Middle frontal gyrus (tissue), 1 donor: Measurements from ENCODE around the gene FOXP2.
"Not testable (repeated sequence)": the region's sequence is repeated elsewhere in the genome, so short reads cannot be mapped to it uniquely, and the experiment has no call there.

Experiments
- DNase-seq: peaks from one replicate; pipeline ENCODE4 v3.0.0-alpha.2; 2015; ENCODE audit warnings: low spot score; ENCODE audit errors: extremely low spot score

The FOXP2 gene

DNA sequence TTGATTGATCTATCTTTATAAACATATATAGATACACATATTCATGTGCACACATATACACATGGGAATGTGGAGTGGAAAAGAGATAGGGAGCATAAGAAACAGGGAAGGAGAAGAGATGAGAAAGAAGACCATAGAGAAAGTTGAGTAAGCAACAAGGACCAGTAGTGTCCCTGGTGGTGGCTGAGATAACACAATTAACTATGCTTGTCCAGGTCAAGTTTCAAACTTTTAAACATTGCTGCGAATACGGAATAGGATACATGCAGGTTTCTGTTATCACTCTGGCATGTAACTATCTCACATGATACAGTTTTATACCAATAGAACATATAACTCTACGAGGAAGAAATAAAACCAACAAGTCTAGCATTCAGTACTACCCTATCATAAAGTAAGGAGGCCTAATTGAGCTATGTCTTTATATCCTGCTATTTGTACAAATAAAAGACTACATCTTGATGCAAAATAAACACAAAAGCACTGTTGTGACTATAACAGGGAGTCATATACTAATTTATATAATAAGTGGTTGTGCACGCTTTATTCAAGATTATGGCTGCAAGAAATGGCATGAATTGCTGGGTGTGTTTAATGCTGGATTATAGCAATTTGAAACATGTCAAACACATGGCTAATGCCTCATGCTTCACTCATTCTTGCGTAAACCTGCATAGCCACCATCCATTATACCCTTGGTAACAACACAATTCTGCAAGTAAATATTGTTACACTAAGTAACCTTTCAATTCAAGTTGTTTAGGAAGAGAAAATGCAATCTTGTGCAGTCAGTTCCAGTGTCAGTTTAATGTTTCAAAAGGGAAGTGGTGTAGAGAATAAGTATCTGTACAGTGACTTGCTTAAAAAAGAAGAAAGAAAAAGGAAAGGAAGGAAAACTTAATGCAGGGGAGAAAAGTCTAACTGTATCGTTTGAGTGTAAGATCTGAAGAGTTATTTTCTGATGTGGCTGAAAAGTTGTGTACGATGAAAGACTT is 8.2 kb downstream of the FOXP2 start:
- DNase-seq, result no peak

DNA sequence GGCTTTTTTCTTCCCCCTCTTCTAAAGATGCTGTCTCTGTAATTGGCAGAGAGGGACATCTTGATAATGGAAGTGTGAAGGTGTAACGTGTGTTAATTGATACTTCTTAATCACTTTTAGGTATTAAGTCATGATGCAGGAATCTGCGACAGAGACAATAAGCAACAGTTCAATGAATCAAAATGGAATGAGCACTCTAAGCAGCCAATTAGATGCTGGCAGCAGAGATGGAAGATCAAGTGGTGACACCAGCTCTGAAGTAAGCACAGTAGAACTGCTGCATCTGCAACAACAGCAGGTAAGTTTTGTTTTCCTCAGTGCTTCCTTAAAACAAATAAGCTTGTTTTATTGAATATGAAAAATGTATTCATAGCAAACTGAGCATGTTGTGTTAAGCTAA is 11.8 kb downstream of the FOXP2 start:
- DNase-seq, result no peak

DNA sequence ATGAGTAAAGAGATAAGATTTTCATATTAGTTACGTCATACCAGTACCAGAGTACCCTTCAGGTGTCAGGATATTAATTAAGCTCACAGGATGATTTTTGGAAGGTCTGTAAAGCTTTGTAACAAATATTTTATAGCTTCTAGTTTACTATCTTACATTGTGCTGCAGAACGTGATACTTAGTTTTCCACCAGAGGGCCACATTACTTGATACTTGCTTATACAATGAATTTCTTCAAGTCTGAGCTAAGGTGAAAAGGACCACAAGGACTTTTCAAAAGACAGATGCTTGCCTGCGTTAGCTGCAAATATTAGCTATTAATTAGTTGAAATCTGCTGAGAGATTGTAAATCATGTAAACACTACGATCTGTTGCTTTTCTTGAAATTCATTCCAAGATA is 12.2 kb downstream of the FOXP2 start:
- DNase-seq, result no peak

DNA sequence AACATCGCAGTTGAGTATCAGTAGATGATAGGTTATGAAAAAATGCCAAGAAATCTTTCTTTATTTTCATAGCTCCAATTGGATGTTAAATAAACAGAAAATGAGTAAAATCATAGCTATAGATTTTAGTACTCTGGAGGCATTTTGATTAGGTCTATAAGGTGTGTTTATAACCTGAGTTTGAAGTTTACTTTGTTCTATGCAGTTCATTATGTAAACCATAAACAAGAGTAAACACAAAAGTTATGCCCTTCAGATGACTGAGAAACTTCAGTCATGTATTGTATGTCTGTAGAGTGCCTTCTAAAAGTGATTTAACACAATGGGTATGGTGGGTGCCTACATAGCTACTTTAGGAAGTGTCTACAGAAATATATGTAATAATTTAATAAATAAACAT is 13.6 kb downstream of the FOXP2 start:
- DNase-seq, result no peak

DNA sequence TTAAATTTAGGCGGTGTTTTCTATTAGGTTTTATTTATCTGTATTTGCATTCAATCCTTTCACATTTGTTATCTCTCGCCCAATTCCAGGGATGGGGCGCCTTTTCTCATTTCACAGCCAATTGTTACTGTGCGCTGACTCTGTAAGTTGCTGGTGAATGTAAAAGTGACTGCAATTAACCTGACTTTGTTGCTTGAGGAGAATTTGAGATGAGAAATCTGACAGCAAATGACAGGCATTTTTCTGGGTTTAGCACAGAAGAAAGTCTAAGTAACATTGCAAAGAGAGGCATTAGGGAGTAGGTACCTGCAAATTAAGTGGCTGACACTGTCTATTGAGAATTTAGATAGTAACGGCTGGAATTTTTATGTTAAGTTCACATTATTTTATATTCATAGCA is 16.6 kb downstream of the FOXP2 start:
- no peak for DNase-seq

DNA sequence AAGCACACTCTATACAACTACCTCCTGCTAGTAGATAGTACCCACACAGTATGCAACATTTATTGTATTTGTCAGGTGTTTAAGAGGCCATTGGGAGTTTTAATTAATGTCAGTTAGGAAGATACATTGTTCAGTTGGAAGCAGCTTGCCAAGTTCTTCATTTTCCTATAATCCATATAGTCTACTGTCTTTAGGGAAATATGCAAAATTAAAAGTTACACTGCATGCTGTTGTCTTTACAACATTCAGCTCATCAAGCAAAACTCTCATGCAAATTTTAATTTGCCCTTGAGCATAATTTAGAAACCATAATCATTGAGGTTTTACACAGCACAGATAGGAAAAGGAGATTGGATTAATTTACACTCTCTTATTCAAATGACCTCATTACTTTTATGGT is 17.4 kb downstream of the FOXP2 start:
- no peak for DNase-seq

DNA sequence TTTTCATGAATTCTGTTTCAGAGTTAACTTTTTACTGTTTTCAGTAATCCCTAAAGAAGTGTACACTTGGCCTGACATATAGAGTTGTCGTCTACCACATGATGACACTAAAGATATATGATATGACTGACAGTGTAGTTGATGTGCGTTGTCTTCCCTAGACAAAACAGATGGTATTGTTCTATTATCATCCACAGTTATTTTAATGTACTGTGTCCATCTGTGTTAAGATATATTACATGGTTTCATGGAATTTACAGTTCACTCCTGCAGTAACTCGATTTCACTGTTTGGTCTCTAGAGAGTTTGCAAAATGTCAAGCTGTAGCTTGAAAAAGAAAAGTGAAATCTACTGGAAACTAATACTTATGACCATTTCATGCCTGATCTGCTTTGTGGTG is 18.1 kb downstream of the FOXP2 start:
- DNase-seq, result no peak

DNA sequence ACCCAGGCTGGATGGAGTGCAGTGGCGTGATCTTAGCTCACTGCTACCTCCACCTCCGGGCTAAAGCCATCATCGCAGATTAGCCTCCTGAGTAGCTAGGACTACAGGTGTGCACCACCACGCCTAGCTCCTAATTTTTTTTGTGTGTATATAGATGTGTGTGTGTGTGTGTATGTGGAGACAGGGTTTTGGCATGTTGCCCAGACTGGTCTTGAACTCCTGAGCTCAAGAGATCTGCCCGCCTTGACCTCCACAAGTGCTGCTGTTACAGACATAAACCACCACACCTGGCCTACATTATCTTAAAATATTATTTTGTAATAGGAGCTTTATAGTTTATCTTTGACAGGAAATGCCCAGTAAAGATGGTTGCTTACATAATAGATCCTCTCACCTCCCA is 25.0 kb downstream of the FOXP2 start:
- DNase-seq, result no peak

DNA sequence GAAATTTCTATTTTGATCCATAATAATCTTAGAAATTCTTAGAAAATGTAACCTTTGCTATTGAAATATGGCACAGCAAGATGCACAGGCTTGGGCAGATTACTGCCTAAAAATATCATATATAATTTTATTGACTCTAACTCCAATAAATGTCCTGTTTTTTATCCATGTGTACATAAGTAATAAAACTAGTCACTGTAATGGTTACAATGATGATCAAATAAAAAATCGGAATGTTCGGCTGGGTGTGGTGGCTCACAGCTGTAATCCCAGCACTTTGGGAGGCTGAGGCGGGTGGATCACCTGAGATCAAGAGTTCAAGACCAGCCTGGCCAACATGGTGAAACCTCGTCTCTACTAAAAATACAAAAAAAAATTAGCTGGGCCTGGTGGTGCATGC is 26.3 kb downstream of the FOXP2 start:
- not testable (repeated sequence) for DNase-seq

DNA sequence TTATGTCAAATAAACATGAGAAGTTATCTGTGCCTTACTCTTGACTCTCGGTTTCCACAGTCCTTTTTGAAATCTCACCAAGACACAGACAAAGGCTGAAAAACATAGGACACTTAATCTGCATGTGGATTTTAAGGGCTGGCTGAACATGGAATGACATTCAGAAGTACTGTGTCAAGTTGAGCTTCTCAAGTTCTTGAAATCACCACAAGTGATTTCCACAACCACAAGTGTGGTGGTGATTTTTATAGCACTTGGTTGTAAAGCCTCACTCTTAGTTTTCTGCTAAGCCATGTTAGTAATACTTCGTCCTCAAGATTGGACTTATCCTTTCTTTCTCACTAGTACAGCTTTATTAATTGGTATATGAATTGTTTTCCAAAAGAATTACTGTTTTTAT is 29.6 kb downstream of the FOXP2 start:
- DNase-seq, result no peak

DNA sequence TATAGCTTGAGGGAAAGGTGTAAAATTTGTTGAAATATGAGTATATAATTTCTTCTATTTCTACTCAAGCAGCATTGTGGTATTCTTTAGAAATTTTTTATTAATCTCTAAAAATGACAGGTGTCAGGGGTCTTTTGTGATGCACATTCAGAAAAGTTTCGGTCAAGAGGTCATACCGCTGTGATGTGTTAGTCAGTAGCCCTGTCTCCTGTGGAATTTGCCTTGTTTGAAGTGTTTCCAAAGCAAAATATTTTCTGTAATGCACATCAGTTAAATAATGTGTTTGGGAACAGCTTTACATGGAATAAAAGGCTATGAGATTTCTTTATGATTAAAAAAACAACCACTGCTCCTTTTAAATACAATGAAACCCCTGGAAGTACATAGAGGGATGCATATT is 35.8 kb downstream of the FOXP2 start:
- DNase-seq, result no peak

DNA sequence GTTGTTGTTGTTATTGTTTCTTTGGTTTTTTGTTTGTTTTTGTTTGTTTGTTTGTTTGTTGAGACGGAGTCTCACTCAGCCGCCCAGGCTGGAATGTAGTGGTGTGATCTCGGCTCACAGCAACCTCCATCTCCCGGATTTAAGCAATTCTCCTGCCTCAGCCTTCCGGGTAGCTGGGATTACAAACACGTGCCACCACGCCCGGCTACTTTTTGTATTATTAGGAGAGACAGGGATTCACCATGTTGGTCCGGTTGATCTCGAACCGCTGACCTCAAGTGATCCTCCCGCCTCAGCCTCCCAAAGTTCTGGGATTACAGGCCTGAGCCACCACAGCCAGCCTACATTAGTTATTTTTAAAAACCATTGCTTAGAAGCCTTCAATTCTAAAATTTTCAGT is 45.0 kb downstream of the FOXP2 start:
- no peak for DNase-seq

DNA sequence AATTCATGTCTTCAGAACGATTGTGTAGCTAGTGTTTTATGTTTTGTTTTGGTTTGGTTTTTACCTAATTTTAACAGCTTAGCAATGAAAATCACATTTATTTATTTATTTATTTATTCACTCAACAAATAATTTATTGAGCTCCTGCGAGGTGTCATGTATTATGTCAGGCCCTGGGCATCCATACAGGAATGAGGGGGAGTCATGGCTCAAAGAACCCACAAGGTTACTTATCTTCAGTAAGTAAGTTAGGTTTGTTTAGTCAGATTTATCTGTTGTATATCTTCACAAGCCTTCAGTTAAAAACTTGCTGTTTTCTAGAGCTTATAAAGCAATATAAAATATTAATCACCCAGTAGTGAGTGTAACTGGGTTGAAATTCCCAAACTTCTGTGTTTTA is 45.4 kb downstream of the FOXP2 start:
- no peak for DNase-seq

DNA sequence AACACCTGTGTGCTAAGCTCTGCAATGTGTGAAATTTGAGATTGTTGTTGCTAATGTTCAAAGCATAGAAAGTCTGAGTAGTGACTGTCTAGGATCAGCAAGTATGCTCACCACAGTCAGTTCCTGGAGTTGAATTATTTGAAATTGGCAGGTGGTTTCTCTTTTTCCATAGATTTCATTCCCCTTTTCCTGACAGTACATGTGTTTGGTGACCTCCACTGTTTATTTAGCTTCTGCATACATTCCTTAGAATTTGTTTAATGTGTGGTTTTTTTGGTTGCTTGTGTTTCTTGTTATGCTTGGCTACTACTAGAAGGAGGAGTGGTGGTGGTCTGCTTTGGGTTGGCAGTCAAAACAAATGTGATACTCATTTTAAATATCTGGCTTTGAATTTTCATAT is 52.3 kb downstream of the FOXP2 start:
- DNase-seq, result no peak

DNA sequence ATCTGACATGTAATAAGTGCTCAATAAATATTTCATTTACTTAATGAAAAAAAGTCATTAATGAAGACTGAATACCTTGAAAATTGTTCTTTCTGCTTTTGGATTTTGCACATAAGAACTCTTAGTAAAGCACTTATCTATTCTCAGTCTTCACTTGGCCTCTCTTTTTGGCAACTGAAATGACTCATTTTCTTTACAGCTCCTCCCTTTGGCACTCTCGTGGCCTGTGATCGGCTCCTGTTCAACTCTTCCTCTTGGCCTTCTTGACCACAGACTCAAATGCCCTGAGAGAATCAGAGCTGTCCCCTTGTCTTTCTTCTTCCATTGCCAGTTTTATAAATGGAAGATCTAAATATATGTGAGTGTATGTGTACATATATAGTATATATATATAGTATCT is 54.2 kb downstream of the FOXP2 start:
- no peak for DNase-seq

DNA sequence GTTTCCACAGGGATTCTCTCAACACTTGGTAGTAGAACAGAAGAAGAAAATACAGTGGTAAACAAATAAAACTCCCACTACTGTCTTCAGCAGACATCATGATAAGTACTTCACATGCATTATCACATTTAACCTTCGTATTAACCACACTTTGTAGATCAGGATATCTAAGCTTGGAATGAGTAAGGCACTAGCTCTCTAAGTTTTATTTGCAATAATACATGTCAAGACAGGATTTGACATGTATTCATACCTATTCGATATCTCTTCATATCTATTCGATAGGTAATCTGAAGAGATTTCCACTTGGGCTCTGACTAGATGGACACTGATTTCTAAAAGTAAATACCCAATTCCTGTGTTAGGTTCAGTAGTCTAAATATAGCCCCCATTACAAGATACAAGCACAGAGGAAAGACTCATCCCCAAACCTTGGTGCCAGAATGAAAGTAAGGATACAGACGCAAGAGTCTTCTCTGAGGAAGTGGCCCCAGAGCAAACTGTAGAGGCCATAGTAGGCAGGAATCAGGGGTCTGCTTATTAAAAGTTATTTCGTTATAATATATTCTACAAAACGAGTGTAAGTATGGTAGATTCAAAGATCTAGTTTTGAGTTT is 58.4 kb downstream of the FOXP2 start:
- no peak for DNase-seq

DNA sequence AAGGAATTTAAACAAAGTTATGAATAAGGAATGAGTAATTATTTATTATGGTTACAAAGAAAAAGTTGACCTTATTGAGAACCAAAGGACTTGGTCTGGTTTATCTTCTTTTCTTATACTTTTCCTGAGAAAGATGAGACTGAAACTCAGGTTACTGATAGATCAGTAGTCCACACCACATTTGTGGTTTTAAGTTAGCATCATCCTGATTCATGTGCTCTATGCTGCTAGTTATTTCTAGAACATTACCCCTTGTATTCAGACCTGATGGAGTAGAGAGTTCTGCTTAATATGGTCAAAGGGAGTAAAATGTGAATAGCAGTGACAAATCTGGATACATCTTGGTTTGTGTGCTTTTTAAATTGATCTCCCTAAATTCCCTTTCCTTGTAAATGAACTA is 63.8 kb downstream of the FOXP2 start:
- no peak for DNase-seq

DNA sequence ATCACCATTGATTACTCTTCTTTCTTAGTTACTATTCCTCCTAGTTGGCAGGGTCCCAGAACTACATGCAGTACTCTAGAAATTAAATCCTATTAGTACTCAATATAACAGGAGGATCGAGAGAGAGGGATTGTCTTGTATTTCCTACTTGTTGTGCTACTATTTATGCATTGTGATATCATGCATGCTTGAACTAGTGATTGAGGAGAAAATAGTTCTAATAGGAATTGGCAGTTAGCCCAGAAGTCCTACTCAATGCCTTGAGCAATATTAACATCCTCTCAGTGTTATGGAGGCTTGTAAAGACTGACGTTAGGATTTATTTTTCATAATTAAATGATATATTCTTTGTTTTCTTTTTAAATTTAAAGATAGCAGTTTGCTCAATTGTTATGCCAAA is 67.4 kb downstream of the FOXP2 start:
- no peak for DNase-seq

DNA sequence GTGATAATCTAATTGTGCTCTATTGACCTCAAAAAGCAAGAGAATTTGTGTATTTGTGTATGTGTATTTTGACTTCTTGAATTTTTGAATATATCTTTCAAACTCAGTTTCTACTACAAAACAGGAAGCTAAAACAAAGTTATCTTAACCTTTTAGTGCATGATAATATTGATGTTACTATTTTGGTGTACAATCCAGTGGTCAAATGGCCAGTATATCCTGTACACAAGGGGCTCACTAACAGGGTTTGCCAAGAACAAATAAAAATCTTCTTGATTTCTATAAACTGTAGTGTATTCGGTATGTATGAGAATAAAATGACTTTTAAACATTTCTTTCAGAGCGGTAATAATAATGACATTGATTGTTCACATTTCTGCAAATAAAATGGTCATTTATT is 69.6 kb downstream of the FOXP2 start:
- no peak for DNase-seq

DNA sequence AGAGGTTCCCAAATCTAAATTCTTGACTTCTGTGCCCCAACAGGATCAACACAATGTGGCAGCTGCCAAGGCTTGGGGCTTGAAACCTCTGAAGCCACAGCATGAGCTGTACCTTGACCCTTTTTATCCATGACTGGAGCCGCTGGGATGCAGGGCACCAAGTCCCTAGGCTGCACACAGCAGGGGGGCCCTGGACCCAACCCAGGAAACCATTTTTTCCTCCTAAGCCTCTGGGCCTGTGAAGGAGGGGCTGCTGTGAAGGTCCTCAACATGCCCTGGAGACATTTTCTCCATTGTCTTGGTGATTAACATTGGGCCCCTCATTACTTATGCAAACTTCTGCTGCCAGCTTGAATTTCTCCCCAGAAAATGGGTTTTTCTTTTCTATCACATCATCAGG is 72.6 kb downstream of the FOXP2 start:
- no peak for DNase-seq

DNA sequence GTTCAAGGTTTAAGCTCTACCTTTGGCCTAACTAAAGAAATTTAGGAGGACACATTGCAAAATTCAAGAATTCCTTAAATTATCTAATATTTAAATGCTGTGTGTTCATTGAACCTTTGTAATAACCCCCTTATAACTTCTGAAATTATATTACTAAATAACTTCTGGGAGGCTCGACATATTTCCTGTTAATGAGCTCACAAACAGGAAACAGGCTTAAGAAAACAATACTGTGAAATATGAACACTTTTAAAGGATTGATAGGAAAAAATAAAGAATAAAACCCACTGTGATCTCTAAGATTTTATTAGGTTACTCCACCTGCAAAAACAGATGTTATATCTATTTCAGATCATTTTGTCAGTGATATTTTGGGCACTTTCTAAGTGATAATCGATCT is 74.1 kb downstream of the FOXP2 start:
- no peak for DNase-seq

DNA sequence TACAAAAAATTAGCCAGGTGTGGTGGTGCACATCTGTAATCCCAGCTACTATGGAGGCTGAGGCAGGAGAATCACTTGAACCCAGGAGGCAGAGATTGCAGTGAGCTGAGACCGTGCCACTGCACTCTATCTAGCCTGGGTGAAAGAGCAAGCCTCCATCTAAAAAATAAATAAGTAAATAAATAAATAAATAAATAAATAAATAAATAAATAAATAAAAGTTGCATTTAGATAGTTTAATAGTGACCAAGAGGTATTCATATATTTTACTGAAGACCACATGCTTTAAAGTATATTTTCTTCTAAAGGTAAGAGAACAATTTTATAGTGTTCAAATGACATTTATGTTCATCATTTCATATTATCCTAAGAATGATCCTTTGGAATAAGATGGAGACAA is 82.9 kb downstream of the FOXP2 start:
- DNase-seq, result not testable (repeated sequence)
